GM23338 (cell line): ENCODE results near the gene NUP98. TPM values are rescaled to one million over a fixed set of nuclear protein-coding genes. Genes with fewer than 3 reads are reported as not detected.

Experiments
- ATAC-seq: fragments of 200-7000 bp; cut with Tn5 transposase; 3 replicates; pipeline ENCODE4 v1.9.1; 2020
- DNase-seq: peaks from one replicate; pipeline ENCODE4 v3.0.0-alpha.2; 2015; ENCODE audit warnings: low spot score
- H2AFZ ChIP-seq: fragments of 200-600 bp; sonication (generic); 2 replicates; pipeline ENCODE4 v1.8.0; 2016; ENCODE audit warnings: antibody characterized with exemption, mild to moderate bottlenecking, moderate library complexity
- H3F3A ChIP-seq: fragments of 200-600 bp; sonication (generic); replicated peaks from 2 replicates; pipeline ENCODE4 v1.8.0; 2017; ENCODE audit warnings: antibody characterized with exemption, mixed run types, low read depth
- H3K27ac ChIP-seq: fragments of 200-600 bp; sonication (generic); 2 replicates; pipeline ENCODE4 v1.6.1; 2016; ENCODE audit warnings: low read depth
- H3K27me3 ChIP-seq: fragments of 200-600 bp; sonication (generic); 2 replicates; pipeline ENCODE4 v1.8.0; 2016; ENCODE audit warnings: mild to moderate bottlenecking, mixed run types, moderate library complexity; ENCODE audit not compliant: insufficient read depth
- H3K36me3 ChIP-seq: fragments of 200-600 bp; sonication (generic); 2 replicates; pipeline ENCODE4 v1.8.0; 2016; ENCODE audit warnings: mild to moderate bottlenecking; ENCODE audit not compliant: insufficient read depth
- H3K4me1 ChIP-seq: fragments of 200-600 bp; sonication (generic); 2 replicates; pipeline ENCODE4 v1.8.0; 2016; ENCODE audit warnings: mild to moderate bottlenecking, moderate library complexity; ENCODE audit not compliant: insufficient read depth
- H3K4me2 ChIP-seq: fragments of 200-600 bp; sonication (generic); 2 replicates; pipeline ENCODE4 v1.7.1; 2017; ENCODE audit warnings: mixed run types
- H3K4me3 ChIP-seq: fragments of 200-600 bp; sonication (generic); 2 replicates; pipeline ENCODE4 v1.6.1; 2016; ENCODE audit warnings: mixed run types
- H3K79me2 ChIP-seq: fragments of 200-600 bp; sonication (generic); replicated peaks from 2 replicates; pipeline ENCODE4 v1.8.0; 2017; ENCODE audit warnings: mild to moderate bottlenecking; ENCODE audit not compliant: insufficient read depth
- H3K9me2 ChIP-seq: fragments of 200-600 bp; sonication (generic); 2 replicates; pipeline ENCODE4 v1.8.0; 2017; ENCODE audit not compliant: insufficient read depth
- H4K20me1 ChIP-seq: fragments of 200-600 bp; sonication (generic); replicated peaks from 2 replicates; pipeline ENCODE4 v1.8.0; 2017; ENCODE audit warnings: mild to moderate bottlenecking; ENCODE audit not compliant: insufficient read depth
- H3K27ac Mint-ChIP-seq: 2 replicates; pipeline ENCODE4 v1.8.0; 2020; ENCODE audit warnings: inconsistent platforms, mild to moderate bottlenecking, moderate library complexity, mixed read lengths
- H3K27me3 Mint-ChIP-seq: 3 replicates; pipeline ENCODE4 v1.8.0; 2022; ENCODE audit warnings: low read depth, mild to moderate bottlenecking, moderate library complexity, mixed read lengths, inconsistent platforms; ENCODE audit not compliant: insufficient read depth, poor library complexity
- H3K36me3 Mint-ChIP-seq: 3 replicates; pipeline ENCODE4 v1.8.0; 2021; ENCODE audit warnings: low read depth, mild to moderate bottlenecking, inconsistent platforms, moderate library complexity, mixed read lengths
- H3K4me1 Mint-ChIP-seq: 3 replicates; pipeline ENCODE4 v1.8.0; 2020; ENCODE audit warnings: mild to moderate bottlenecking, inconsistent platforms, mixed read lengths
- H3K4me3 Mint-ChIP-seq: 3 replicates; pipeline ENCODE4 v1.8.0; 2021; ENCODE audit warnings: moderate library complexity, mild to moderate bottlenecking, inconsistent platforms, mixed read lengths
- H3K9me3 Mint-ChIP-seq: 3 replicates; pipeline ENCODE4 v1.8.0; 2020; ENCODE audit warnings: moderate library complexity, mild to moderate bottlenecking, inconsistent platforms, mixed read lengths
- EZH2 ChIP-seq: fragments of 200-600 bp; sonication (generic); IDR thresholded peaks from one replicate; pipeline ENCODE4 v1.8.0; 2017; ENCODE audit warnings: antibody characterized with exemption, mild to moderate bottlenecking, low read depth; ENCODE audit not compliant: unreplicated experiment
- NANOG ChIP-seq: IDR thresholded peaks from 2 replicates; pipeline ENCODE4 v1.6.1; 2016; ENCODE audit warnings: antibody characterized with exemption, borderline replicate concordance
- STAT1 ChIP-seq: IDR thresholded peaks from one replicate; pipeline ENCODE4 v1.6.1; 2016; ENCODE audit warnings: antibody characterized with exemption; ENCODE audit not compliant: unreplicated experiment
- ZNF114 ChIP-seq: fragments of 250-450 bp; sonication (Bioruptor Pico); IDR thresholded peaks from 2 replicates; pipeline ENCODE4 v1.5.0; 2020; ENCODE audit warnings: mild to moderate bottlenecking, moderate library complexity
- ZNF331 ChIP-seq: fragments of 250-450 bp; sonication (Bioruptor Pico); IDR thresholded peaks from 2 replicates; pipeline ENCODE4 v1.5.0; 2020; ENCODE audit warnings: low read depth, mild to moderate bottlenecking, moderate library complexity
- ZNF462 ChIP-seq: fragments of 250-450 bp; sonication (Bioruptor Pico); IDR thresholded peaks from 2 replicates; pipeline ENCODE4 v1.5.0; 2020; ENCODE audit warnings: mild to moderate bottlenecking, moderate library complexity
- polyA plus RNA-seq: library from polyadenylated mRNA; unstranded; fragments of >200 nt; fragmentation: Nextera tagmentation; extraction: Ambion mirVana; gene quantifications from 2 replicates; pipeline ENCODE4 v1.2.1, GENCODE V29; 2016
- total RNA-seq: library from RNA; depleted of rRNA; stranded (reverse); fragments of >200 nt; shearing (Covaris generic); gene quantifications from 2 replicates; pipeline ENCODE4 v1.2.3, GENCODE V29; 2014

The NUP98 gene
- total and polyA plus RNA-seq, 2 experiments from 2014 or later: 23.9 to 174 TPM

- TF ChIP-seq EZH2 (no peak), NANOG (no peak), ZNF462 (no peak), ZNF114 (no peak)
Observed at GRCh38 chr11:3745161-3745560, 52.2 kb downstream of the NUP98 start (continued).

GRCh38 chr11:3738723-3739122 lies 58.6 kb downstream of the NUP98 start:
- DNase-seq: no peak
- Mint-ChIP-seq H3K36me3 (peaks cover 67% of the 10 kb centered on the region), H3K27ac (no peak overlapping the region), H3K9me3 (no peaks in the 10 kb centered on the region), H3K4me3 (no peak overlapping the region), H3K4me1 (no peaks in the 10 kb centered on the region), H3K27me3 (peaks cover 2% of the 10 kb centered on the region)
- H3F3A ChIP-seq: no peaks in the 10 kb centered on the region
- no peaks in the 10 kb centered on the region for H3K79me2 ChIP-seq
- H3K27me3 ChIP-seq: no peaks in the 10 kb centered on the region
- H2AFZ ChIP-seq: no peak overlapping the region
- peaks cover 18% of the 10 kb centered on the region for H4K20me1 ChIP-seq
- no peak overlapping the region for H3K4me2 ChIP-seq
- no peaks in the 10 kb centered on the region for H3K4me1 ChIP-seq
- no peak overlapping the region for H3K27ac ChIP-seq
- TF ChIP-seq ZNF331 (CRISPR knock-in tag) (no peak), STAT1 (no peak), NANOG (no peak)
- no peaks in the 10 kb centered on the region for H3K9me2 ChIP-seq
- peaks cover 47% of the 10 kb centered on the region for H3K36me3 ChIP-seq
- no peak for ATAC-seq
- H3K4me3 ChIP-seq: no peak overlapping the region
